HepG2 (cell line): Measurements from ENCODE around the gene PRXL2A. TPM values are rescaled to one million over a fixed set of nuclear protein-coding genes. Genes with fewer than 3 reads are reported as not detected.
A peak's percentile ranks its signal among the peaks of the same experiment; 100 is the strongest.

Experiments used
- ASH2L ChIP-seq: fragments of 300-600, 200-600 bp; sonication (generic); IDR thresholded peaks from 2 replicates; pipeline ENCODE4 v1.7.0; 2017; ENCODE audit warnings: low read depth, mild to moderate bottlenecking, moderate library complexity, mixed read lengths, low read length; ENCODE audit not compliant: insufficient read length
- BCL3 ChIP-seq: sonication (generic); formaldehyde crosslinking; IDR thresholded peaks from 2 replicates; pipeline ENCODE4 v1.5.1; 2020; ENCODE audit warnings: mild to moderate bottlenecking, missing genetic modification reagents, moderate library complexity
- FLYWCH1 ChIP-seq: sonication (generic); formaldehyde crosslinking; IDR thresholded peaks from 2 replicates; pipeline ENCODE4 v1.8.1; 2023; ENCODE audit warnings: mild to moderate bottlenecking, missing genetic modification reagents
- FOXP1 ChIP-seq, 2 experiments: fragments of 450-650 bp in 1 of 2; IDR thresholded peaks; 2 replicates each; pipeline ENCODE4 v1.6.1; 2017 to 2018; ENCODE audit warnings: antibody characterized with exemption in 1 of 2
- KDM5B ChIP-seq: sonication (generic); formaldehyde crosslinking; IDR thresholded peaks from 2 replicates; pipeline ENCODE4 v1.4.0; 2020; ENCODE audit warnings: missing genetic modification reagents, mild to moderate bottlenecking, borderline replicate concordance
- MEIS2 ChIP-seq: sonication (generic); formaldehyde crosslinking; IDR thresholded peaks from 2 replicates; pipeline ENCODE4 v1.9.0; 2021; ENCODE audit warnings: mild to moderate bottlenecking, missing genetic modification reagents
- REST ChIP-seq, 2 experiments: IDR thresholded peaks; 2 replicates each; pipeline ENCODE4 v1.6.1; 2011 to 2012; ENCODE audit warnings: low read length in 2 of 2, borderline replicate concordance in 1 of 2, low read depth in 1 of 2, mild to moderate bottlenecking in 1 of 2, moderate library complexity in 1 of 2
- SALL2 ChIP-seq: sonication (generic); formaldehyde crosslinking; IDR thresholded peaks from 2 replicates; pipeline ENCODE4 v1.8.1; 2023; ENCODE audit warnings: mild to moderate bottlenecking, missing genetic modification reagents, inconsistent platforms
- TEF ChIP-seq: sonication (generic); formaldehyde crosslinking; IDR thresholded peaks from 2 replicates; pipeline ENCODE4 v1.5.0; 2020; ENCODE audit warnings: missing genetic modification reagents
- TIGD3 ChIP-seq: sonication (generic); formaldehyde crosslinking; IDR thresholded peaks from 2 replicates; pipeline ENCODE4 v1.5.1; 2020; ENCODE audit warnings: mild to moderate bottlenecking, missing genetic modification reagents, borderline replicate concordance
- ZBTB7A ChIP-seq: sonication (generic); formaldehyde crosslinking; IDR thresholded peaks from 2 replicates; pipeline ENCODE4 v1.8.0; 2022; ENCODE audit warnings: mild to moderate bottlenecking, missing genetic modification reagents
- ZFX ChIP-seq: sonication (generic); formaldehyde crosslinking; IDR thresholded peaks from 2 replicates; pipeline ENCODE4 v1.4.0; 2020; ENCODE audit warnings: mild to moderate bottlenecking, low read depth, missing genetic modification reagents, moderate library complexity
- ZNF382 ChIP-seq: sonication (generic); formaldehyde crosslinking; IDR thresholded peaks from 2 replicates; pipeline ENCODE4 v1.5.0; 2020; ENCODE audit warnings: missing genetic modification reagents, mild to moderate bottlenecking, borderline replicate concordance
- ZNF549 ChIP-seq: sonication (generic); formaldehyde crosslinking; IDR thresholded peaks from 2 replicates; pipeline ENCODE4 v1.5.0; 2020; ENCODE audit warnings: missing genetic modification reagents
- ZNF556 ChIP-seq: sonication (generic); formaldehyde crosslinking; IDR thresholded peaks from 2 replicates; pipeline ENCODE4 v1.4.0; 2020; ENCODE audit warnings: mild to moderate bottlenecking, missing genetic modification reagents, borderline replicate concordance
- ZNF75D ChIP-seq: sonication (generic); formaldehyde crosslinking; IDR thresholded peaks from 2 replicates; pipeline ENCODE4 v1.8.1; 2023; ENCODE audit warnings: missing genetic modification reagents, mild to moderate bottlenecking, borderline replicate concordance
- ZNF770 ChIP-seq: sonication (generic); formaldehyde crosslinking; IDR thresholded peaks from 2 replicates; pipeline ENCODE4 v1.5.0; 2020; ENCODE audit warnings: mild to moderate bottlenecking, missing genetic modification reagents
- ZSCAN12 ChIP-seq: sonication (generic); formaldehyde crosslinking; IDR thresholded peaks from 2 replicates; pipeline ENCODE4 v1.9.0; 2021; ENCODE audit warnings: mild to moderate bottlenecking, missing genetic modification reagents
- polyA plus RNA-seq, 8 experiments: library from polyadenylated mRNA; depleted of rRNA in 3 of 8; stranded (reverse) in 7 of 8; unstranded in 1 of 8; fragments of >200 nt; fragmentation: Illumina TruSeq in 4 of 8; extraction: Trizol in 4 of 8; gene quantifications; 2 replicates each; pipeline versions ENCODE4 v1.2.1 to v1.2.3, GENCODE V29; 2011 to 2016; ENCODE audit warnings: low read depth in 4 of 8, missing spikeins in 1 of 8, mixed read lengths in 1 of 8; ENCODE audit not compliant: insufficient read depth in 1 of 8
- total RNA-seq, 5 experiments: library from RNA; depleted of rRNA; stranded (reverse); fragments of >200 nt; fragmentation: Illumina TruSeq; extraction: Trizol; gene quantifications; 2 replicates each; pipeline ENCODE4 v1.2.3, GENCODE V29; 2016; ENCODE audit warnings: low read depth in 1 of 5

PRXL2A gene
- total and polyA plus RNA-seq, 2 of the 13 experiments (the other 11 are each of a cell fraction or from before 2014, with no cell fraction given): 43.9 to 79.9 TPM

- TF ChIP-seq REST (IDR thresholded peaks at IDR 0.05; ENCODE audit: borderline replicate concordance in 1 of 2, low read depth in 1 of 2, low read length in 2 of 2) (0 out of 4 replicates have a peak, but pooled peaks of 1 of the 2 experiments have one; percentile 17), FOXP1 (IDR thresholded peaks at IDR 0.05) (no peak), FOXP1 (CRISPR knock-in tag; IDR thresholded peaks at IDR 0.05) (no peak), ASH2L (peak; percentile 60), ZFX (CRISPR knock-in tag) (peak; percentile 5; the same call in 1 of the 2 replicates), ZBTB7A (no peak), BCL3 (CRISPR knock-in tag) (no peak), ZNF770 (CRISPR knock-in tag) (no peak), MEIS2 (CRISPR knock-in tag) (peak; percentile 37; the same call in 1 of the 2 replicates), ZNF382 (CRISPR knock-in tag) (no peak), FLYWCH1 (no peak), ZNF75D (CRISPR knock-in tag) (no peak), SALL2 (CRISPR knock-in tag) (0 out of 2 replicates have a peak, but pooled peaks have one; percentile 34), TEF (CRISPR knock-in tag) (no peak), ZNF556 (CRISPR knock-in tag) (no peak), ZSCAN12 (no peak), KDM5B (CRISPR knock-in tag) (no peak), TIGD3 (CRISPR knock-in tag) (no peak), ZNF549 (CRISPR knock-in tag) (no peak)
These were observed 46.4 kb downstream of the PRXL2A start (continued) for GRCh38 chr10:80454513-80455460.
